GM21786 (cell line): Measurements from ENCODE around the gene HOPX.
"Not testable (repeated sequence)": the region's sequence is repeated elsewhere in the genome, so short reads cannot be mapped to it uniquely, and the experiment has no call there.

Experiments used
- ATAC-seq: cut with Tn5 transposase; IDR thresholded peaks from one replicate; pipeline ENCODE4 v1.9.1; 2021; ENCODE audit not compliant: unreplicated experiment

HOPX gene

GRCh38 chr4:56689201-56689969 is 8.3 kb upstream of the HOPX start:
- no peak for ATAC-seq

GRCh38 chr4:56688094-56688647 is 7.1 kb upstream of the HOPX start:
- ATAC-seq: no peak

- no peak for ATAC-seq
Measured at GRCh38 chr4:56686537-56687231, 5.6 kb upstream of the HOPX start.

- ATAC-seq: no peak
Measured at GRCh38 chr4:56684320-56685050, 3.4 kb upstream of the HOPX start.

GRCh38 chr4:56683455-56683854 is 2.4 kb upstream of the HOPX start:
- no peak for ATAC-seq

GRCh38 chr4:56681853-56682525 is 893 bp upstream of the HOPX start:
- ATAC-seq: no peak

GRCh38 chr4:56680266-56680665 is 830 bp downstream of the HOPX start:
- no peak for ATAC-seq

- ATAC-seq: no peak
Measured at GRCh38 chr4:56677711-56678110, 3.4 kb downstream of the HOPX start.

- no peak for ATAC-seq
Measured at GRCh38 chr4:56674984-56675383, 6.1 kb downstream of the HOPX start.

- ATAC-seq: no peak
Measured at GRCh38 chr4:56671860-56672259, 9.2 kb downstream of the HOPX start.

- no peak for ATAC-seq
Measured at GRCh38 chr4:56671373-56671772, 9.7 kb downstream of the HOPX start.

- ATAC-seq: no peak
Measured at GRCh38 chr4:56668267-56668666, 12.8 kb downstream of the HOPX start.

GRCh38 chr4:56667396-56667795 is 13.7 kb downstream of the HOPX start:
- not testable (repeated sequence) for ATAC-seq

- no peak for ATAC-seq
Measured at GRCh38 chr4:56666279-56666678, 14.8 kb downstream of the HOPX start.

GRCh38 chr4:56665781-56666180 is 15.3 kb downstream of the HOPX start:
- no peak for ATAC-seq

- ATAC-seq: no peak
Measured at GRCh38 chr4:56662782-56663468, 18.2 kb downstream of the HOPX start.

GRCh38 chr4:56659946-56660345 is 21.1 kb downstream of the HOPX start:
- no peak for ATAC-seq

GRCh38 chr4:56658528-56658927 is 22.6 kb downstream of the HOPX start:
- no peak for ATAC-seq

- ATAC-seq: no peak
Measured at GRCh38 chr4:56657818-56658217, 23.3 kb downstream of the HOPX start.

GRCh38 chr4:56657128-56657527 is 24.0 kb downstream of the HOPX start:
- no peak for ATAC-seq

- ATAC-seq: no peak
Measured at GRCh38 chr4:56656346-56656643, 24.8 kb downstream of the HOPX start.
